Right lobe of liver (tissue), 6 donors: ENCODE results near the gene NIF3L1. TPM values are rescaled to one million over a fixed set of nuclear protein-coding genes. Genes with fewer than 3 reads are reported as not detected.

Experiments used
- ATAC-seq, 4 donors: fragments of 200-7000 bp; cut with Tn5 transposase; one replicate each; pipeline ENCODE4 v1.9.1; 2020; ENCODE audit warnings: mild to moderate bottlenecking in 4 of 4, moderate library complexity in 4 of 4
- DNase-seq, 3 donors: peaks; one replicate each; pipeline ENCODE4 v3.0.0-alpha.2; 2020
- H3K27ac ChIP-seq, 3 donors: fragments of 200-600 bp; one replicate each; pipeline ENCODE4 v1.8.0; 2022
- H3K27me3 ChIP-seq, 2 donors: fragments of 200-600 bp; one replicate each; pipeline ENCODE4 v1.8.0; 2022
- H3K36me3 ChIP-seq, 4 donors: fragments of 200-600 bp; sonication (generic) in 1 of 4; one replicate each; pipeline versions ENCODE4 v1.5.1 to v1.8.0; 2017 to 2022; ENCODE audit warnings: control low read depth in 1 of 4
- H3K4me1 ChIP-seq, 4 donors: fragments of 200-600 bp; sonication (generic) in 1 of 4; one replicate each; pipeline versions ENCODE4 v1.5.1 to v1.8.0; 2017 to 2022; ENCODE audit warnings: control low read depth in 1 of 4
- H3K4me3 ChIP-seq, 3 donors: fragments of 200-600 bp; one replicate each; pipeline ENCODE4 v1.8.0; 2022
- H3K9me3 ChIP-seq, 4 donors: fragments of 200-600 bp; sonication (generic) in 1 of 4; one replicate each; pipeline versions ENCODE4 v1.5.1 to v1.8.0; 2017 to 2022; ENCODE audit warnings: control low read depth in 1 of 4
- CTCF ChIP-seq, 4 donors: fragments of 200-600 bp in 3 of 4; fragments of 450-650 bp in 1 of 4; IDR thresholded peaks; one replicate each; pipeline versions ENCODE4 v1.5.1 to v1.8.0; 2016 to 2022; ENCODE audit warnings: antibody characterized with exemption in 4 of 4, mild to moderate bottlenecking in 2 of 4
- POLR2A ChIP-seq: fragments of 450-650 bp; IDR thresholded peaks from one replicate; pipeline ENCODE4 v1.6.1; 2017; ENCODE audit warnings: antibody characterized with exemption, mild to moderate bottlenecking
- WGBS: methylation state at CpG from one replicate; pipeline ENCODE4 v1.1.6; 2018; ENCODE audit warnings: low coverage, low lambda C conversion rate; ENCODE audit not compliant: insufficient coverage; ENCODE audit errors: missing lambda C conversion rate; 5-methylcytosine and 5-hydroxymethylcytosine counted together
- intact Hi-C, 2 donors: fragments of 100-400 bp; cut with DNase I; formaldehyde crosslinking; loops; one replicate each; pipeline versions ENCODE4 v1.11.2 to v1.14.1; 2022
- total RNA-seq, 6 experiments: library from RNA; depleted of rRNA in 2 of 6; stranded (reverse); fragments of >200 nt in 2 of 6; fragmentation: NEBNext Ultra II Directional in 3 of 6; extraction: Animal tissue kit (Norgen Biotek cat#: 25700) in 3 of 6; gene quantifications; one replicate each; pipeline versions ENCODE4 v1.1.0 to v1.2.4, GENCODE V29; 2016 to 2023
- donor health status: DM: no; HTN: yes; CAD: no.
- donor health status: DM: no; HTN: no; CAD: no.
- donor health status: DM: no; HTN: no; CAD: no.
- donor health status: DM: no; HTN: yes; CAD: no.
- donor health status: DM: no; HTN: yes; CAD: no.

Gene NIF3L1
- total RNA-seq, 6 experiments from 2014 or later: 9.5 to 23.7 (median 11.3) TPM

DNA sequence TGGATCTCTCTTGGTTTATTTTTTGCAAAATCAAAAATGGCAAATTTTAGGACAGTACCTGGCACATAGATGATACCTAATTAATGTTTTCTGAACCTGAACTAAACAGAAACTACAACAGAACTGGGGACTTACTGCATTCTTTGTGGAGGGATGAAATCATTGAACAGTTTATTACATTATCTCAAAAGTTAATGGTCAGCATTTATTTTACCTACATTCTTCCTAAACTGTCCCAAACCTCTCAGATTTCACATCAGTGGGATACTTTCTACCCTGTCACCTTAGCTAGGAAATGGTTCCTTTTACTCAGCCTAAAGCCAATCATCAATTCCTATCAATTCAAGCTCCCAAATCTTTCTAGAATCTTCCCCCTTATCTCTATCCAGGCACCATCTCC is 10.3 kb downstream of the NIF3L1 start:
- TF ChIP-seq POLR2A (no peak), CTCF (IDR thresholded peaks at IDR 0.05) (no peak)
- DNase-seq (no peak), ATAC-seq (no peak)
- Histone ChIP-seq H3K36me3 (peaks cover 0 to 47% (median 0%) of the 10 kb centered on the region in 4 donors), H3K9me3 (no peaks in the 10 kb centered on the region), H3K4me1 (peaks cover 0 to 3% (median 0%) of the 10 kb centered on the region in 4 donors), H3K4me3 (no peak overlapping the region), H3K27me3 (no peaks in the 10 kb centered on the region), H3K27ac (no peak overlapping the region)
- intact Hi-C loops: no loop called here

DNA sequence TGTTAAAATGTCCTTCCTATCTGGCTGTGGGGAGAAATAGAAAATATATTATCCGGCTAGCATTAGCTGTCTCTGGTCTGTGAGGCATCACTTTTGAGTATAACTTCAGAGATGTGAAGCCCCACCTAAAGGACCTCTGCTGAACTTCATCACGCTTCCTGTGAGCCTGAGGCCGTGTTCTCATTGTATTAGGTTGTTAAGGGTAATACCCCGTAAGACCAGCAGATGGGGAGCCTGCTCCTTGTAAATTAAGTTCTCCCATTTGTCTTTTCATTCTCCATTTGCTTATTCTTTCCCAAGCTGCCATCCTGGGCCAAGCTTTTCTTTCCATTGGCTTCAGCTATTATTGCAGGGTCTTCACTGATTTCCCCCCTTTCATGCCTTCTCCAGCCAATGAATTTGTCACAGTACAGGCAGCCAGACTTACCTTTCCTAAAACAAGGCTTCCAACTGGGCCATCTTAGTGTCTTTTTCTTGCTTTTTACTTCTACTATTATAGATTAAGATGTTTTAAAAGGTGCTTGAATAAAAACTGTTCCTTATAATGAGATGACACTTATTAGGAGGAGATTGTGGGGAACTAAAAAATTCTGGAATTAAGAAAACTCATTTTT is 12.4 kb downstream of the NIF3L1 start:
- WGBS: 0% methylated on average over 4 of the region's 4 CpGs
- Histone ChIP-seq H3K27me3 (no peaks in the 10 kb centered on the region), H3K4me3 (no peak overlapping the region), H3K9me3 (no peaks in the 10 kb centered on the region), H3K4me1 (peaks cover 0 to 3% (median 0%) of the 10 kb centered on the region in 4 donors), H3K36me3 (peaks cover 0 to 31% (median 0%) of the 10 kb centered on the region in 4 donors), H3K27ac (no peak overlapping the region)
- intact Hi-C loops: loop anchor here (5.0 to 10.0 kb wide), 2 partner anchors 263 to 276 kb away; no protein-coding TSS in a partner anchor
- DNase-seq: peak in 2 of 3 donors; percentile 36 to 60
- TF ChIP-seq CTCF (IDR thresholded peaks at IDR 0.05): peak; percentile 65 to 77 (median 74)
- no peak for TF ChIP-seq POLR2A
- peak; percentile 92 to 95 (median 94) for ATAC-seq

DNA sequence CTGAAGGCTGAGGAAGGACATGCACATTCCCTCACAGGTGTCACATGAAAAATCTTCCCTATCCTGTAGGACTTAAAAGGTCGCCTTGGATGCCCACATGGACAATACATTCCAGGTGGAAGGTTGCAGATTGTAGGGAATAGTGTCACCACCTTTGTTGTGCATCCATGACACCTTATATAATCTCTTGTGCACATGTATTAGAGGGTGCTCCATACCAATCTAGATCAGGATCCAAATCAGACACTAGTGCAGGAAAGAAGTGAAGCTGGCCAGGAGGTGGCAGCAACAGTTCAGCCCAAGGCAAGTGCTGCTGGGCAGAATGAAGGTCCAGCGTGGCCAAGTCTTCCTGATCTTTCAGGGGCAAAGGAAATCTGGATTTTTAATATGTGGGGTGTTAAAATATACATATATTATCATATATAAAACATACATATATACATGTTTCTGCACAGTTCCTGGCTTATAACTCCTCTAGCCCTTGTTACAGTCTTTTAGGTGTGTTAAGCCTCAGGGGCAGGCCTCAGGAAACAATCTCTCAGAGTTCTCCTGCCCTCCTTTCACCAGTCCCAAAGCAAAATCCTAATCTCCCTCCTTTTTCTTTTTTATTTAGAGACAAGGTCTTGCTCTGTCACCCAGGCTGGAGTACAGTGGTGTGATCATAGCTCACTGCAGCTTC is 16.6 kb downstream of the NIF3L1 start:
- H3K4me3 ChIP-seq: no peak overlapping the region
- no peaks in the 10 kb centered on the region for H3K27me3 ChIP-seq
- intact Hi-C loops: loop anchor here in 1 of 2 donors (10.0 kb wide), 1 partner anchor 259 kb away; no protein-coding TSS in a partner anchor
- H3K27ac ChIP-seq: no peak overlapping the region
- peak; percentile 90 to 96 (median 92) for ATAC-seq
- TF ChIP-seq POLR2A (no peak), CTCF (IDR thresholded peaks at IDR 0.05) (peak; percentile 65 to 78 (median 76))
- 33% methylated on average over 2 of the region's 2 CpGs for whole genome bisulfite sequencing
- H3K36me3 ChIP-seq: peaks cover 0 to 24% (median 4%) of the 10 kb centered on the region in 4 donors
- DNase-seq: peak; percentile 78 to 81 (median 78)
- H3K4me1 ChIP-seq: peaks cover 0 to 3% (median 0%) of the 10 kb centered on the region in 4 donors
- H3K9me3 ChIP-seq: no peaks in the 10 kb centered on the region

- H3K36me3 ChIP-seq: peaks cover 0 to 49% (median 16%) of the 10 kb centered on the region in 4 donors
- 93% methylated on average over 4 of the region's 4 CpGs for WGBS
- H3K27ac ChIP-seq: no peak overlapping the region
- H3K4me1 ChIP-seq: no peaks in the 10 kb centered on the region
- H3K4me3 ChIP-seq: no peak overlapping the region
- no peaks in the 10 kb centered on the region for H3K27me3 ChIP-seq
- DNase-seq (no peak), ATAC-seq (no peak)
- TF ChIP-seq POLR2A: no peak
- TF ChIP-seq CTCF (IDR thresholded peaks at IDR 0.05): no peak
- H3K9me3 ChIP-seq: no peaks in the 10 kb centered on the region
- intact Hi-C loops: loop anchor here in 1 of 2 donors (10.0 kb wide), 1 partner anchor 255 kb away; no protein-coding TSS in a partner anchor
Observed at GRCh38 chr2:200909958-200910357, 20.8 kb downstream of the NIF3L1 start.
